ENCODE data around the gene ITGA4.

Gene ITGA4

GRCh38 chr2:181430406-181431118 is 26.6 kb upstream of the ITGA4 start:
- Histone ChIP-seq H3K27ac (no peak overlapping the region), H3K4me3 (ENCODE audit: low read depth, low read length) (no peak overlapping the region), H3K9ac (no peak overlapping the region), H3K27me3 (ENCODE audit: control insufficient read depth, insufficient read depth, low read length) (no peaks in the 10 kb centered on the region), H3K4me2 (ENCODE audit: low read length) (no peak overlapping the region), H3K9me3 (ENCODE audit: control insufficient read depth, low read length) (no peaks in the 10 kb centered on the region), H3K79me2 (no peaks in the 10 kb centered on the region), H3K4me1 (no peaks in the 10 kb centered on the region), H3K36me3 (ENCODE audit: control insufficient read depth, insufficient read depth, low read length) (no peaks in the 10 kb centered on the region), H2AFZ (no peak overlapping the region)
- no peak for TF ChIP-seq CTCF (IDR thresholded peaks at IDR 0.05)

- Histone ChIP-seq H3K27me3 (ENCODE audit: control insufficient read depth, insufficient read depth, low read length) (no peaks in the 10 kb centered on the region), H3K4me1 (no peaks in the 10 kb centered on the region), H3K36me3 (ENCODE audit: control insufficient read depth, insufficient read depth, low read length) (no peaks in the 10 kb centered on the region), H2AFZ (no peak overlapping the region), H3K4me2 (ENCODE audit: low read length) (no peak overlapping the region), H3K4me3 (ENCODE audit: low read depth, low read length) (no peak overlapping the region), H3K79me2 (no peaks in the 10 kb centered on the region), H3K9ac (no peak overlapping the region), H3K27ac (no peak overlapping the region), H3K9me3 (ENCODE audit: control insufficient read depth, low read length) (no peaks in the 10 kb centered on the region)
- TF ChIP-seq CTCF (IDR thresholded peaks at IDR 0.05) = no peak
These were observed 25.5 kb upstream of the ITGA4 start for GRCh38 chr2:181431674-181432073.

- Histone ChIP-seq H3K4me3 (ENCODE audit: low read depth, low read length) (no peak overlapping the region), H3K79me2 (no peaks in the 10 kb centered on the region), H3K4me1 (no peaks in the 10 kb centered on the region), H3K4me2 (ENCODE audit: low read length) (no peak overlapping the region), H3K27ac (no peak overlapping the region), H2AFZ (no peak overlapping the region), H3K27me3 (ENCODE audit: control insufficient read depth, insufficient read depth, low read length) (no peaks in the 10 kb centered on the region), H3K9me3 (ENCODE audit: control insufficient read depth, low read length) (no peaks in the 10 kb centered on the region), H3K36me3 (ENCODE audit: control insufficient read depth, insufficient read depth, low read length) (no peaks in the 10 kb centered on the region), H3K9ac (no peak overlapping the region)
- TF ChIP-seq CTCF (IDR thresholded peaks at IDR 0.05) = no peak
These were observed 18.9 kb upstream of the ITGA4 start for GRCh38 chr2:181438261-181438660.

GRCh38 chr2:181440344-181440743 is 16.8 kb upstream of the ITGA4 start:
- H3K27ac ChIP-seq = no peak overlapping the region
- no peaks in the 10 kb centered on the region for H3K27me3 ChIP-seq (ENCODE audit: control insufficient read depth, insufficient read depth, low read length)
- no peaks in the 10 kb centered on the region for H3K9me3 ChIP-seq (ENCODE audit: control insufficient read depth, low read length)
- H2AFZ ChIP-seq = no peak overlapping the region
- no peak overlapping the region for H3K9ac ChIP-seq
- no peaks in the 10 kb centered on the region for H3K4me1 ChIP-seq
- H3K36me3 ChIP-seq (ENCODE audit: control insufficient read depth, insufficient read depth, low read length) = no peaks in the 10 kb centered on the region
- no peak for TF ChIP-seq CTCF (IDR thresholded peaks at IDR 0.05)
- no peak overlapping the region for H3K4me2 ChIP-seq (ENCODE audit: low read length)
- no peak overlapping the region for H3K4me3 ChIP-seq (ENCODE audit: low read depth, low read length)
- no peaks in the 10 kb centered on the region for H3K79me2 ChIP-seq

- Histone ChIP-seq H3K4me2 (ENCODE audit: low read length) (no peak overlapping the region), H3K4me1 (no peaks in the 10 kb centered on the region), H2AFZ (no peak overlapping the region), H3K79me2 (no peaks in the 10 kb centered on the region), H3K9me3 (ENCODE audit: control insufficient read depth, low read length) (no peaks in the 10 kb centered on the region), H3K27me3 (ENCODE audit: control insufficient read depth, insufficient read depth, low read length) (no peaks in the 10 kb centered on the region), H3K27ac (no peak overlapping the region), H3K4me3 (ENCODE audit: low read depth, low read length) (no peak overlapping the region), H3K36me3 (ENCODE audit: control insufficient read depth, insufficient read depth, low read length) (no peaks in the 10 kb centered on the region), H3K9ac (no peak overlapping the region)
- TF ChIP-seq CTCF (IDR thresholded peaks at IDR 0.05) = no peak
These were observed 16.3 kb upstream of the ITGA4 start for GRCh38 chr2:181440919-181441318.

All from parathyroid adenoma (tissue), 2 donors.